MM.1S (cell line): ENCODE measurements around the gene PDE3B.

Experiments
- CTCF ChIP-seq: fragments of 300-600 bp; sonication (generic); IDR thresholded peaks from 2 replicates; pipeline ENCODE4 v1.5.1; 2016; ENCODE audit warnings: antibody characterized with exemption, low read length, mixed read lengths
- EZH2 ChIP-seq: fragments of 300-600 bp; sonication (generic); optimal IDR thresholded peaks from 2 replicates; pipeline ENCODE3; 2017; ENCODE audit warnings: low read depth, mild to moderate bottlenecking, antibody characterized with exemption, low read length, mixed read lengths

- TF ChIP-seq CTCF: no peak
- no peak for TF ChIP-seq EZH2
Observed at GRCh38 chr11:14766585-14766984, 123.0 kb downstream of the PDE3B start.
